Upper lobe of left lung (tissue), 4 donors: ENCODE measurements around the gene E2F1.
A peak's percentile ranks its signal among the peaks of the same experiment; 100 is the strongest.

Source experiments
- CTCF ChIP-seq, 6 experiments: fragments of 450-650 bp in 4 of 6; fragments of 200-600 bp in 2 of 6; sonication (generic) in 2 of 6; IDR thresholded peaks; one replicate each; pipeline ENCODE4 v1.5.1; 2016 to 2019; ENCODE audit warnings: antibody characterized with exemption in 6 of 6
- EP300 ChIP-seq, 4 donors: sonication (generic); formaldehyde crosslinking; IDR thresholded peaks; one replicate each; pipeline ENCODE4 v1.5.1; 2017; ENCODE audit warnings: antibody characterized with exemption in 4 of 4, control low read depth in 2 of 4
- POLR2AphosphoS5 ChIP-seq, 2 donors: sonication (generic); formaldehyde crosslinking; IDR thresholded peaks; one replicate each; pipeline ENCODE4 v1.5.1; 2017; ENCODE audit warnings: antibody characterized with exemption in 2 of 2

GRCh38 chr20:33667676-33668465 is 18.3 kb downstream of the E2F1 start:
- TF ChIP-seq CTCF (IDR thresholded peaks at IDR 0.05) (peak; percentile 96 to 99 (median 97)), POLR2AphosphoS5 (IDR thresholded peaks at IDR 0.05) (peak in 1 of 2 donors; percentile 8), EP300 (IDR thresholded peaks at IDR 0.05) (no peak)
